ENCODE measurements around the gene GK. TPM values are rescaled to one million over a fixed set of nuclear protein-coding genes. Genes with fewer than 3 reads are reported as not detected.

The GK gene
- total and polyA plus RNA-seq, 9 of the 15 experiments (the other 6 are each of a cell fraction or from before 2014, with no cell fraction given): 8.0 to 15.7 (median 12.4) TPM

DNA sequence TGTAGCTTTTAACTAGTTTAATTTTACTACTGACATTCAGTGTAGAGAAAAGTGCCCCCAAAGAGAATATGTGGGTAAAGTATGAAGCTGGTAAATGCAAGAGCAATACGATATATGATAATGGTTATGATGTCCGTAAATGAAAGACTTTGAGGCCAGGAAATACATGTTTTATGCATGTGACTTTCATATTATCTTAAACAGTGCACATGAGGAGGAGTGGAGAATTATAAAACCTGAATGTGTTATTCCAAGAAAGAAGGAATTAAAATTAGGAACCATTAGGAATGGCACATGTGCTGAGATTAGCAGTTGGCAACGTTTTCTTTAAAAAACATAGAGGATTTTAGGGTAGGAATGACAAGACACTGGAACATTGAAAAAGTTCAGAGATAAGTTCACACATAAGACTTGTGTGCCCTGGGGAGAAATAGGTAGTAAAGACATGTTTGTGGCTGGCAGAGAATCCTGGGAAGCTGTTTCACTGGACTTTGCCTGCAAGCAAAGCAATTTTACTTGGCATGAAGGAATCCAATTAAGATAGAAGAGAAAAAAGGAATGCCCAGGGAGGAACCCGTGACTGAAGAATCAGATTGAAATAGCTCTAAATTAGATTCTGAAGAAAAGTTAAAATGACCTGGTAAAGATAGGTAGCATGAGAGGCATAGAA lies 20.0 kb downstream of the GK start:
- no peak overlapping the region for H3K9ac ChIP-seq (ENCODE audit: insufficient read depth in 1 of 2, low read depth in 2 of 2, low read length in 2 of 2)
- no peaks in the 10 kb centered on the region for H3K79me2 ChIP-seq (ENCODE audit: control insufficient read depth, insufficient read depth, low read length)
- H3K27me3 ChIP-seq (ENCODE audit: control insufficient read depth in 2 of 2, insufficient read depth in 2 of 2, low read length in 2 of 2): no peaks in the 10 kb centered on the region
- no peaks in the 10 kb centered on the region for H3K9me1 ChIP-seq (ENCODE audit: control insufficient read depth, insufficient read depth, low read length)
- in situ Hi-C loops (cut with MboI): no loop called here
- intact Hi-C loops (cut with micrococcal nuclease): no loop called here
- no peaks in the 10 kb centered on the region for H4K20me1 ChIP-seq (replicated peaks; ENCODE audit: control insufficient read depth, insufficient read depth, low read length)
- no peaks in the 10 kb centered on the region for H3K9me3 ChIP-seq (replicated peaks; ENCODE audit: control insufficient read depth, insufficient read depth, low read depth, low read length)
- H3K4me1 ChIP-seq (replicated peaks in 1 of 2; ENCODE audit: control insufficient read depth in 2 of 2, insufficient read depth in 2 of 2, low read length in 2 of 2): no peaks in the 10 kb centered on the region
- DNase-seq (ENCODE audit: extremely low read depth in 1 of 4, low spot score in 3 of 4): no peak
- ChIA-PET POLR2A (no interaction called here), CTCF (ENCODE audit: low intra/inter-chr PET ratio) (no interaction called here)
- WGBS (ENCODE audit: insufficient coverage, low coverage, missing lambda C conversion rate): 50% methylated on average over 3 of the region's 4 CpGs
- no TSS peak for BruUV-seq (replicated peaks)
- no peak overlapping the region for H2AFZ ChIP-seq (ENCODE audit: low read depth, low read length)
- no peak overlapping the region for H3K4me2 ChIP-seq (ENCODE audit: insufficient read depth, low read length)
- FAIRE-seq: no peak
- TF ChIP-seq LARP7 (IDR thresholded peaks at IDR 0.05) (no peak), ZNF696 (CRISPR knock-in tag; conservative IDR thresholded peaks at IDR 0.05) (no peak), GATA2 (CRISPR knock-in tag; IDR thresholded peaks at IDR 0.05) (no peak), MIER1 (IDR thresholded peaks at IDR 0.05; ENCODE audit: low read depth) (no peak), CHCHD3 (CRISPR knock-in tag; IDR thresholded peaks at IDR 0.05) (no peak), HNRNPUL1 (IDR thresholded peaks at IDR 0.05; ENCODE audit: low read length) (no peak), PTTG1 (tag; IDR thresholded peaks at IDR 0.05; ENCODE audit: low read depth) (no peak), BRD9 (IDR thresholded peaks at IDR 0.05; ENCODE audit: low read depth, partially characterized antibody) (no peak), ZNF512 (tag; IDR thresholded peaks at IDR 0.05) (no peak), ELF2 (CRISPR knock-in tag; IDR thresholded peaks at IDR 0.05) (no peak)
- no peak for ATAC-seq
- no peak overlapping the region for H3K27ac ChIP-seq (ENCODE audit: extremely low read depth, low read depth, low read length)
- H3K36me3 ChIP-seq (ENCODE audit: control insufficient read depth, insufficient read depth, low read length): peaks cover 3% of the 10 kb centered on the region; the same call in 1 of the 3 replicates
- H3K4me3 ChIP-seq: no peak overlapping the region

Measured in K562 (cell line).